GM18507 (cell line): ENCODE measurements around the gene DNAAF8.

Source experiments
- DNase-seq: peaks from one replicate; pipeline ENCODE4 v3.0.0; 2011; ENCODE audit warnings: low read depth; ENCODE audit not compliant: insufficient read length; ENCODE audit errors: extremely low spot score
- FAIRE-seq: peaks from 2 replicates; lab custom pipeline; 2011; peaks lifted over from hg19 to GRCh38; lab: Jason Lieb, UNC

DNAAF8 gene

GRCh38 chr16:4746991-4747574, 12.7 kb downstream of the DNAAF8 start:
- FAIRE-seq = no peak
- no peak for DNase-seq

GRCh38 chr16:4747906-4748681, 13.8 kb downstream of the DNAAF8 start:
- FAIRE-seq (no peak), DNase-seq (no peak)

- FAIRE-seq (no peak), DNase-seq (no peak)
Measured at GRCh38 chr16:4748682-4749411, 14.5 kb downstream of the DNAAF8 start.

GRCh38 chr16:4749700-4750257, 15.4 kb downstream of the DNAAF8 start:
- FAIRE-seq (no peak), DNase-seq (no peak)

GRCh38 chr16:4750896-4751295, 16.6 kb downstream of the DNAAF8 start:
- FAIRE-seq (no peak), DNase-seq (no peak)

GRCh38 chr16:4752351-4753100, 18.2 kb downstream of the DNAAF8 start:
- DNase-seq (no peak), FAIRE-seq (no peak)

- FAIRE-seq (no peak), DNase-seq (no peak)
Measured at GRCh38 chr16:4753227-4753626, 18.9 kb downstream of the DNAAF8 start.

GRCh38 chr16:4754865-4755264, 20.5 kb downstream of the DNAAF8 start:
- no peak for FAIRE-seq
- DNase-seq = no peak

- no peak for DNase-seq
- FAIRE-seq = no peak
Measured at GRCh38 chr16:4755687-4756086, 21.4 kb downstream of the DNAAF8 start.

- no peak for FAIRE-seq
- DNase-seq = no peak
Measured at GRCh38 chr16:4760221-4760910, 26.0 kb downstream of the DNAAF8 start.

GRCh38 chr16:4762205-4762604, 27.9 kb downstream of the DNAAF8 start:
- DNase-seq (no peak), FAIRE-seq (no peak)

GRCh38 chr16:4763791-4764190, 29.5 kb downstream of the DNAAF8 start:
- DNase-seq (no peak), FAIRE-seq (no peak)

GRCh38 chr16:4765511-4766474, 31.5 kb downstream of the DNAAF8 start:
- no peak for FAIRE-seq
- DNase-seq = no peak

- DNase-seq = peak; percentile 89
- peak; percentile 98 for FAIRE-seq
Measured at GRCh38 chr16:4766875-4767628, 32.7 kb downstream of the DNAAF8 start, which contains the start of gene ZNF500. ZNF500 (minus strand) TSS chr16:4767162; CDS start chr16:4765978, 1,184 bp downstream.

GRCh38 chr16:4767872-4768548, 33.7 kb downstream of the DNAAF8 start:
- FAIRE-seq = no peak
- DNase-seq = no peak

- DNase-seq = peak; percentile 85
- peak; percentile 84 for FAIRE-seq
Measured at GRCh38 chr16:4768549-4769305, 34.4 kb downstream of the DNAAF8 start.
